ENCODE results near the gene SETD1B.

GRCh38 chr12:121829250-121829918 is 25.6 kb downstream of the SETD1B start:
- TF ChIP-seq CTCF (IDR thresholded peaks at IDR 0.05; ENCODE audit: low read length) (no peak), EZH2 (optimal IDR thresholded peaks at IDR 0.05; ENCODE audit: low read depth, low read length) (no peak), EZH2phosphoT487 (IDR thresholded peaks at IDR 0.05; ENCODE audit: low read length) (no peak)
